ENCODE data around the gene GAL3ST3. TPM values are rescaled to one million over a fixed set of nuclear protein-coding genes. Genes with fewer than 3 reads are reported as not detected.

Gene GAL3ST3, protein sequence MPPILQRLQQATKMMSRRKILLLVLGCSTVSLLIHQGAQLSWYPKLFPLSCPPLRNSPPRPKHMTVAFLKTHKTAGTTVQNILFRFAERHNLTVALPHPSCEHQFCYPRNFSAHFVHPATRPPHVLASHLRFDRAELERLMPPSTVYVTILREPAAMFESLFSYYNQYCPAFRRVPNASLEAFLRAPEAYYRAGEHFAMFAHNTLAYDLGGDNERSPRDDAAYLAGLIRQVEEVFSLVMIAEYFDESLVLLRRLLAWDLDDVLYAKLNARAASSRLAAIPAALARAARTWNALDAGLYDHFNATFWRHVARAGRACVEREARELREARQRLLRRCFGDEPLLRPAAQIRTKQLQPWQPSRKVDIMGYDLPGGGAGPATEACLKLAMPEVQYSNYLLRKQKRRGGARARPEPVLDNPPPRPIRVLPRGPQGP
- total RNA-seq, result 0.65 TPM in 1 of 2 replicates, not detected in the other

GRCh38 chr11:66048547-66049323 is at the start of gene GAL3ST3:
Gene GAL3ST3 (minus strand): TSS chr11:66049161. CDS start chr11:66045415, 3,746 bp downstream.

DNA sequence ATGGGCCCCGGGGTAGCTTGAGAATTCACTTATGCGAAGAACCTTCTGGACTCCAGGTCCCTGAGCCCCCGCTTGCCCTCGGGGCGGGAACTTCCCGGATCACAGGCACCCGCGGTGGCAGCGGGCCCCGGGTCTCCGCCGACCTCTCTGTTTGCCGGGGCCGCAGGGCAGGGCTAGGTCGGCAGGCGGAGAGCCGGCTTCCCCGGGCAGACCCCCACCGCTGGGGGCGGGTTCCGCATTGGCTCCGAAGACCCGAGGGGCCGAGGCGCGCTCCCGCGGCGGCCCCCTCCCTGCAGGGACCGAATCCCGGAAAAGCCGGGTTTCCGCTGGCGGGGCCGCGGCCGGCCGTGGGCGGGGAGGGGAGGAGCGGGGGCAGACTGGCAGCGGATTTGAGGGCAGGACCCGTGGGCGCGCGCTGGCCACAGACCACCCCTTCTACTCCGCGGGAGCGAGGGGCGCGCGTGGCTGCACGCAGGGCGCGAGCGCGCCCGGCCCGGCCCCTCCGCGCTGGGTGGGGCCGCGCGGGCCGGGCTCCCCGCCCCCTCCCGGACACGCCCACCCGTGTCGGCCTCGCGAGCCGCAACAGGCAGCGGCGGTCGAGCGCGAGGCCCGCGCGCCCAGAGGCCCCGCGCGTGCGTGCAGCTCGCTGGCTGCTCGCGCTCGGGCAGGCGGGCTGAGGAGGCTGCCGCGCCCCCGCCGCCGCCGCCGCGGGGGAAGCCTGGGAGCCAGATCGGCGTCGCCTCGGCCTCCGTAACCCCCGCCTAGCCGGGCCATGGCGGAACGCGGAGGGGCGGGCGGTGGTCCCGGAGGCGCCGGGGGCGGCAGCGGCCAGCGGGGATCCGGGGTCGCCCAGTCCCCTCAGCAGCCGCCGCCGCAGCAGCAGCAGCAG is 21.0 kb upstream of the GAL3ST3 start, which contains the start of gene PACS1:
TSS of gene PACS1 (plus strand) at position 558 of the 889 bp plus-strand sequence. CDS start at position 773, 215 bp downstream.

DNA sequence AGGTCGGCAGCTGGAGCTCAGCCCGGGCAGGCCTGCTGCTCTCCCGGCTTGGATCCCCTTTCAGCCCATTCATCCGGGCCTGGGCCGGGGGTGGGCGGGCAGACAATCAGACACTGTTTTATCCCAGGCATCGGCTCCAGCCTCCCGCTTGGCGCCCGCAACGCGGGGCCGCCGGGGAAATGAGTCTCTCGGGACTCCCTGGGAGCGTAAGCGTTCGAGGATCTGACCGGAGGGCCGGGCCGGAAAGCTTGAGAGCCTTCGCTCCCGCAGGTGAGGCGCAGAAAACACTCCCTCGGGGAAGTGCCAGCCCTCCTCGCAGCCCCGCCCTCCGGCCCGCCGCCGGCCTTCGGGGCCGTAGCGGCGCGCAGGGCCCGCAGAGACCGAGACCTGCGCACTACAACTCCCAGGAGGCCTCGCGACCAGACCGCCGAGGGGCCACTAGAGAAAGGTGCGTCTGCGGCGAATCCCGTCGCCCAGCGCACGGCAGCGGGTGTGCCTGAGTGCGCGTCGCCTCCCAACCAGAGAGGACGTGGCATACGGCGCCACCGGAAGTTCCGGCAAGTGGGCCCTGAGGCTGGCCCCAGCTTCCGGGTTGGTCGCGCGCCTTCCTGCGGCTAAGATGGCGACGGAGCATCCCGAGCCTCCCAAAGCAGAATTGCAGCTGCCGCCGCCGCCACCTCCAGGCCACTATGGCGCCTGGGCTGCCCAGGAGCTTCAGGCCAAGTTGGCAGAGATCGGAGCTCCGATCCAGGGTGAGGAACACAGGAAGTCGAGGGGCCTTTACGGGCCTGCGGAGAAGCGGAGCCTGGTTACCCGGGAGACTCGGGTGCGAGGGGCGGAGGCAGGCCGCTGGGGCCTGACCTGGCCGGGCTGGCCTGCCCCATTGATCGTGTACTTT is 3.1 kb upstream of the GAL3ST3 start, which contains the start of gene SF3B2:
TSS of gene SF3B2 (plus strand) at position 599 of the 898 bp plus-strand sequence. CDS start at position 620, 21 bp downstream.

DNA sequence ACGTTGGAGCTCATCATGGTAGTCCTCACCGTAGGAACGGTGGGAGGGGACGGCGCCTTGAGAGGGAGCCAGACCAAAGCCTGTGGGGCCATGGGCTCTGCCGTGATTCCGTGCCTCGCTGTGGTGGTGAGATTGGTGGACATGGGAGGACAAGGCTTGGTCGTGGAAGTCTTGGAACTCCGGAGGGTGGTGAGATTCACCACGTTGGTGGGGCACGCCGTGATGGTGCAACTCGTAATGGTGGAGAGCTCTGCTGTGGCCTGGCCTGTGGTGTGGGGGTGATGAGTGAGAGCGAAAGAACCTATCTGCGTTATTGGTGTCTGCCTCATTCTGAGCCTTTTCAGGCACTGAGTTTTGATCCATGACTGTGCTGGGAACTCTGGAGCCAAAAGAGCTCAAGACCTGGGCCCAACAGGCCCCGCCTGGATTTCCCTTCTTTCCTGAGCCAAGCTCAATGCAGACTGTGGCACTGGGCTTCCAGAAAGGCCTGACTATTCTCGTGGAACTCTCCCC is 22.9 kb downstream of the GAL3ST3 start, which contains the start of gene CATSPER1:
TSS of gene CATSPER1 (minus strand) at position 463 of the 513 bp plus-strand sequence. CDS start at position 363, 100 bp downstream.

DNA sequence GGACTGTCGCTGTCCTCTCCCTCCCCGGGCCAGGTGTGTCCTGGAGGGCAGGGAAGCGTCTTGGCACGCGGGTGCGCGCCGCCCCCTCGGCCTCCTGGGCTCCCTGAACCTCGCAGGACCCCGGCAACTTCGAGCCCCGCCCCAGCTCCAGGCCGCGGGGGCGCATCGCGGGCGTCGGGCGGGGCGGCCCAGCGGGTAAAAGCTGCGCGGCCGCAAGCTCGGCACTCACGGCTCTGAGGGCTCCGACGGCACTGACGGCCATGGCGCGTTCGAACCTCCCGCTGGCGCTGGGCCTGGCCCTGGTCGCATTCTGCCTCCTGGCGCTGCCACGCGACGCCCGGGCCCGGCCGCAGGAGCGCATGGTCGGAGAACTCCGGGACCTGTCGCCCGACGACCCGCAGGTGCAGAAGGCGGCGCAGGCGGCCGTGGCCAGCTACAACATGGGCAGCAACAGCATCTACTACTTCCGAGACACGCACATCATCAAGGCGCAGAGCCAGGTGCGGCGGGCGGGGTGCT is 37.1 kb downstream of the GAL3ST3 start, which contains the start of gene CST6:
TSS of gene CST6 (plus strand) at position 224 of the 519 bp plus-strand sequence. CDS start at position 261, 37 bp downstream.

GRCh38 chr11:66001942-66002647 is 46.9 kb downstream of the GAL3ST3 start, which contains the start of the genes BANF1 and EIF1AD:
Gene BANF1 (plus strand): TSS chr11:66002503. CDS start chr11:66003251, 748 bp downstream.
Gene EIF1AD (minus strand): TSS chr11:66002157. CDS start chr11:66000389, 1,768 bp downstream.

Other genes starting within 250 kb of the GAL3ST3 start
- 0.10 and 1.6 TPM in 2 replicates for gene SNX32, start 215.2 kb downstream of the GAL3ST3 start, total RNA-seq
- 1,256 and 1,560 TPM in 2 replicates for gene CFL1, start 191.0 kb downstream of the GAL3ST3 start, total RNA-seq
- 53.7 and 62.4 TPM in 2 replicates for gene MUS81, start 188.7 kb downstream of the GAL3ST3 start, total RNA-seq
- 22.2 and 40.2 TPM in 2 replicates for gene EFEMP2, start 176.4 kb downstream of the GAL3ST3 start, total RNA-seq
- 0.33 TPM in 1 of 2 replicates, not detected in the other for gene CTSW, start 169.3 kb downstream of the GAL3ST3 start, total RNA-seq
- 136 and 187 TPM in 2 replicates for gene FIBP, start 160.7 kb downstream of the GAL3ST3 start, total RNA-seq
- 75.8 and 112 TPM in 2 replicates for gene CCDC85B, start 158.5 kb downstream of the GAL3ST3 start, total RNA-seq
- 32.1 and 39.5 TPM in 2 replicates for gene FOSL1, start 148.8 kb downstream of the GAL3ST3 start, total RNA-seq
- 24.7 and 28.1 TPM in 2 replicates for gene C11orf68, start 130.1 kb downstream of the GAL3ST3 start, total RNA-seq
- 108 and 111 TPM in 2 replicates for gene DRAP1, start 129.7 kb downstream of the GAL3ST3 start, total RNA-seq
- gene TSGA10IP, start 103.7 kb downstream of the GAL3ST3 start, total RNA-seq, result not detected in 2 replicates
- gene SART1, start 87.4 kb downstream of the GAL3ST3 start, total RNA-seq, result 29.2 and 33.6 TPM in 2 replicates
- 36.3 and 36.4 TPM in 2 replicates for gene EIF1AD, start 47.0 kb downstream of the GAL3ST3 start, total RNA-seq
- gene BANF1, start 46.7 kb downstream of the GAL3ST3 start, total RNA-seq, result 29.4 and 35.5 TPM in 2 replicates
- gene CST6, start 37.2 kb downstream of the GAL3ST3 start, total RNA-seq, result not detected in 2 replicates
- gene CATSPER1, start 22.7 kb downstream of the GAL3ST3 start, total RNA-seq, result 0.10 and 0.33 TPM in 2 replicates
- gene SF3B2, start 3.2 kb upstream of the GAL3ST3 start, total RNA-seq, result 173 and 231 TPM in 2 replicates
- gene PACS1, start 21.1 kb upstream of the GAL3ST3 start, total RNA-seq, result 32.7 and 47.4 TPM in 2 replicates
- 22.0 and 22.9 TPM in 2 replicates for gene KLC2, start 208.5 kb upstream of the GAL3ST3 start, total RNA-seq
- 165 and 190 TPM in 2 replicates for gene RAB1B, start 219.5 kb upstream of the GAL3ST3 start, total RNA-seq
- gene CNIH2, start 229.0 kb upstream of the GAL3ST3 start, total RNA-seq, result 0.33 TPM in 1 of 2 replicates, not detected in the other
- gene YIF1A, start 240.0 kb upstream of the GAL3ST3 start, total RNA-seq, result 128 and 174 TPM in 2 replicates
- gene TMEM151A, start 242.7 kb upstream of the GAL3ST3 start, total RNA-seq, result not detected in 2 replicates